Tongue (tissue), 2 donors: Measurements from ENCODE around the gene PGA5. TPM values are rescaled to one million over a fixed set of nuclear protein-coding genes. Genes with fewer than 3 reads are reported as not detected.

Experiments
- DNase-seq: peaks from one replicate; pipeline ENCODE4 v3.0.0-alpha.2; 2015
- total RNA-seq: library from RNA; depleted of rRNA; stranded (reverse); fragments of >200 nt; gene quantifications from one replicate; pipeline ENCODE4 v1.2.3, GENCODE V29; 2014

The PGA5 gene
- total RNA-seq, 1 donor from 2014 or later = not detected

GRCh38 chr11:61267437-61267841 lies 26.5 kb downstream of the PGA5 start:
- DNase-seq = no peak

DNA sequence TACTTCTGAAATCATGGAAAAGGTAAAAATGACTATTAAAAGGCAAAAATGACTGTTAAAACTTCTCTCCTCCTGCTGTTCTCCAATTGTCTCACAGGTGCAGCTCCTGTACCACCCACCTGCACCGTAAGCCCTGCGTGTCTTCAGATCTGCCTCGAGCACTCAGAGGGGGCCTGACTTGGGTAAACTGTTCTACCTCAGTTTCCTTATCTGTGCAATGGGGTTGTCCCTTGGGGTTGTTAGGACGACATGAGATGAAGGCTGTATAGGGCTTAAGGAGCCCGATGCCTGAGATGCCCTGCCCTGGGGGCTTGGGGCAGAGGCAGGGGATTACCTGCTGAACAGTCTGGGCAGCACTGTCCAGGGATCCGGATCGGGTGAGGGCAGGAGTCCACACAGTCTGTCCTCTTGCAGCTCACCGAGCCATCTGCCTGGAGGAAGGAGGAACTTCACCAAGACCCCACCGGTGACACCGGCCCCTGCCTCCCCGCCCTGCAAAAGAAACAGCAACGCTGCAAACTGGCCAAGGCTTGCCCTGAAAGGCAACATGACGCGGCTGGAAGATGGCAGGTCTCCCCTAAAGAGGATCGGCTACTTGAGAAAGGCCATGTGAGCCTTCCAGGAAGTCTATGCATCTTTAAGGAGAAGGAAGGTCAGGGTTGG lies 27.7 kb downstream of the PGA5 start:
- DNase-seq = no peak

GRCh38 chr11:61270354-61271076 lies 29.5 kb downstream of the PGA5 start:
- no peak for DNase-seq

DNA sequence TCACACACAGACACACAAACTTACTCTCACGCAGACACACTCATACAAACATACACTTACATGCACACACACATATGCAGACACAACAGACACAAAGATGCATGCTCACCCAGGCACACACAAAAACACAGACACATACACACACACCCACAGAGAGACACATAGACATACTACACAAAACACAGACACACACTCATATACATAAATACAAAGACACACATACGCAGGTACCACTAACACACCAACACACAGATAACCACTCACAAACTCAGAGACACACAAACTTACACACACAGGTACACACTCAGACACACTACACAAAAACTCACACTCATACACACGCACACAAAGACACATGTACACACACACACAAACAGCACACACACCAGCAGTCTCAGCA lies 31.8 kb downstream of the PGA5 start:
- DNase-seq = no peak

DNA sequence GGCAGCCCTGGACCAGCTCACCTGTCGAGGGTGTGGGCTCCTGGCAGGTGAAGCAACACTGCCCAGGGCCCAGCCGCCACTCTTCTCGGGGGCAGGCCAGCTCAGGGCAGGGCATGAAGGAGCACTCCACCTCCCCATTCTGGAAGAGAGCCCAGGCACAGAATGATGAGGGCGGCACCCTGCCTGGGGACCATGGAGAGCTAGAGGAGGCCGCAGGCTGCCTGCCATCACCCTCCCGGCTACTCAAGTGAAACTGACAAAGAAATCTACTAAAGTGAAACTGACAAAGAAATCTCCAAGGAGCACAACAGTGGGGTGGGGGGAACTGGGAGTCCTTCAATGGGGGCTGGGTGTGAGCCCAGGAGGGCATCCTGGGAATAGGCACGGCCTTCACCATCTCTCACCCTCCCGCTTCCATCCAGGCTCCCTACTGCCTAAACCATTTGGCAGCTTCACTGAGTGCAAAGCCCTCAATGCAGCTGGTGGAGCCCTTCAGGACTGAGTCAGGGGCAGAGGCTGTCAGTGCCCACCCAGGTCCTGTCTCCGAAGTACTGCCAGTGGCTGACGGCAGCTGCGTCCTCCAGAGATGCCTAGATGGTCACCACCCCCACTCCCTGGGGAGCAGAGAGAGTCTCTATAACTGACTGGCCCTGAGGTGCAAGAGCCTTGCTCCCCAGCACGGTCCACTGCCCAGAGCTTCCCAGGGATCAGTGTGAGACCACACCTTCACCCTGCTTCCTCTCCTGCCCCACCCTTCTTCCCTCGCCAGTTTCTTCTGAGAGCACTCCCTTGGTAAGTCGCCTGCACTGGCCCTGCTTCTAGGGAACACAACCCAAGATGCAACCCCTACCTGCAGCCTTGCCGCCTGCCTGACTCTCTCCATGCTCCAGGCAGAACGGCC lies 32.5 kb downstream of the PGA5 start:
- DNase-seq = no peak

DNA sequence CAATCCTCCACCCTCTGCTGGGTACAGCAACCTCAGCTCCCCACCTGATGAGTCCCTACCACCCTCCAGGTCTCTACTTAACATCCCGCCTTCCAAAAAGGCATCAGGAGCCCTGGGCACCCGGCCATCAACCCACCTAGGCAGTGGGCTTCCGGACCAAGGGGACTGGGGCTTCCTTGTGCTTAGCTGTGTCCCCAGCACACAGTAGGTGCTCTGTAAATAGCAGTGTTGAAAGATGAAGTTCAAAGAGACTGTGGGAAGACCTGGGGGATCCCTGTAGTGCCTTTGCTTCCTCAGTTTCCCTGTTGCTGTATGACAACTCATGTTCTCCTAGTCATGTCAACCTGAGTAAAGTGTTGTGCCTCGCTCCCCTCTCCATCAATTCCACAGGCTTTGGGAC lies 33.1 kb downstream of the PGA5 start:
- DNase-seq = no peak

DNA sequence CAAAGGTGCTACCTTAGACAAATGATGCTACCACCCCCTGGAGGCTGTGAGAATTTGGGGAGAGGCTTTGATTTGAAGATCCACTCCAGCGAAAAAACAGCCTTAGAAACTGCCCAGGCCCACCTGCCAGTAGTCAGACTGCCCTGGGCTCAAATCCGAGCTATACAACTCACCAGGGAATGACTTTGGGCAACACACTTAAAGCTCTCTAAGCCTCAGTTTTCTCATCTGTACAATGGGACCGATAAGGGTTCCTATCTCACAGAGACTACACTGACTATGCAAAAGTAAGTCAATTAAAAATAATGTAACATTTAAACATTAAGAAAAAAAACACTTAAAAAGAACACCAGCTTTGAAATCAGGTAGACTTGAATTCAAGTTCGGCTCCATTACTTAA lies 34.2 kb downstream of the PGA5 start:
- no peak for DNase-seq

GRCh38 chr11:61277186-61278000 lies 36.4 kb downstream of the PGA5 start:
- DNase-seq = no peak

- DNase-seq = no peak
Observed at GRCh38 chr11:61278001-61278470, 37.1 kb downstream of the PGA5 start.

GRCh38 chr11:61279934-61280659 lies 39.1 kb downstream of the PGA5 start:
- DNase-seq = no peak

- DNase-seq = no peak
Observed at GRCh38 chr11:61280883-61281580, 40.1 kb downstream of the PGA5 start.

DNA sequence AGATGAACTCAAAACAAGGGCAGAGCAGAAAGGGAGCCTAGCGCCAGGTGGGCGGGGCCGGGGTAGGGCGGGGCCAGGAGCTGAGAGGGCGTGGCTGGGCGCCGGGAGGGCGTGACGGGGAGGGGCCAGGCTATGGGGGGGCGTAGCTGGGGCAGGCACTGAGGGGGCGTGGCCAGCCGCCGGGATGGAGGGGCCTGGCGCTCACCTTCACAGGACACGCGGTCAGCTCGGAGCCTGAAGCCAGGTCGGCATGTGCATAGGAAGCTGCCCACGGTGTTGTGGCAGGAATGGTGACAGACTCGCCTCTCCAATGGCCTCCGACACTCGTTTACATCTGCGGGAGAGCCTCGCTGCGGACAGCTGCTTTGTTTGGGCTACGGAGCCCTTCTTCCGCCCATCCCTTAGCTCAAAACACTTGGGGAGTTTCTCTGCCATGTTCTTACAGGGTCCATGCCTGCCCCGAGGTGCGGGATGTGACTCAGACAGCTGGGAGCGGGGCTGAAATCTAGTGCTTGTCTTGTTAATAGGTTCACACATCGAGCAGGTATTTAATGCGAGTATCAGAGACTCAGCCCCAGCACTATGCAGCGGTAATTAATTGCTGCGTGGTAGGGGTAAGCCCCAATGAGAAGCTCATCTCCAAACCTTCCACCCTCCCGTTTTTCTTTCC lies 40.7 kb downstream of the PGA5 start:
- peak; percentile 63 for DNase-seq

DNA sequence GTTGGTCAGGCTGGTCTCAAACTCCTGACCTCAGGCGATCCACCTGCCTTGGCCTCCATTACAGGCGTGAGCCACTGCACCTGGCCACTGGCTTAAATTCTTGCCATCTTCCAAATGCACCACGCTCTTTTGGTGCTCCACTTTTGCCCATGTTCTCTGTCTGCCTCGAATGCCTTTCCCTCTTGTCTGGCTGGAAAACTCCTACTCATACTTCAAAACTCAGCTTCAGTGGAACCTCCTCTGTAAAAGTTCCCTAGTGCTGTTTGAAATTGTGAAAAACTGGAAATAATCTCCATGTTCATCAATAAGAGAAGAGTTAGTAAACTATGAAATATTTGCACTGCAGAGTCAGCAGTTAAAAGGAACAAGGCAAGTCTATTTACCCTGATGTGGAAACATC lies 42.6 kb downstream of the PGA5 start:
- no peak for DNase-seq

GRCh38 chr11:61287338-61287977 lies 46.5 kb downstream of the PGA5 start:
- no peak for DNase-seq

DNA sequence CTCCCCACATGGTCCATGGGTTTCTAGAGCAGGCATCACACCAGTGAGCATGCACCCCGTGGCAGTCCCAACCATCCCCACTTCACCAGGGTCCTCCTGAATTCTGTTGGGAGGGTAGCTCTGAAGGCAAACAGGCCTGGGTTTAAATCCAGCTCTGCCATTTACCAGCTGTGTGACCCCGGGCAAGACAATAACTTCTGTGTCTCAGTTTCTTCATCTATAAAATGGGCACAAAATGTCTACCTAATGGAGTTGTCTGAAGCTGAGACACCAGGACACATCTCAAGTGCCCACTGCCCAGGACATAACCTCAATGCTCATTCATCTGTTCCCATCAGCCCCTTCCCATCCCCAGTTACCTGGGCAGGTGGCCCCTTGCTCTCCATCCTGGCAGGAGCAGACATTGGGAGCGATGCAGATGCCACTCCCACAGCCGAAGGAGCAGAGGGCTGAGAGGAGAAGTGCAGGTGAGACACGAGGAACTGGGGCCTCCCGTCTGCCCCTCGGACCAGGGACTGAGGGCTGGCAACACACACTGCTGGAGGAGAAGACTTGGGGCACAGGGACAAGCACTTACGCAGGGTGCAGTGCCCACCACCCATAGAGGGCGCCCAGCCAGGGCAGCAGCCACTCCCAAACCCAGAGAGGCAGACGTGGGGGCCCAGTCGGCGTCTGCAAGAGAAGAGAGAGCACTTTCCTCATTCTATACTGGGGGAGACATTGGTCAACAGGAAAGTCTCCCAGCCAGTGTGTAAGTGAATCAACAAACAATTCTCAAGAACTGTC lies 50.1 kb downstream of the PGA5 start:
- no peak for DNase-seq

DNA sequence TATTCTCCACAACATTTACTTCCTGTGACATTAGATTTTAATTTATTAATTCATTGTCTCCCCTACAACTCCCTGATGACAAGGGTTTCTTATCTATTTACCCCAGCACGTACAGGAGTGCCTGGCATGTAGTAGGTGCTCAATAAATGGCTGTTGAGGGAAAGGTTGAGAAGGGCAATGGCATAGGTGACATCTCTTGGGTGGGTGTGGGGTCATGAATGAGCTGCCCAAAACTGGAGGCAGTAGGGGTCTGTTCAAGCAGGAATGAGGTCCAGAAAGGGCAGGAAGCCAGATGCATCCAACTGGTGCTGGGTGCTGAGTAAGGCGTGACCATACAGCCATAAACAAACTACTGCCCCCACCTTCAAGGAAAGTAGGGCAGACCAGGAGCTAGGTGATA lies 51.4 kb downstream of the PGA5 start:
- DNase-seq = no peak

GRCh38 chr11:61293867-61294716 lies 53.1 kb downstream of the PGA5 start:
- peak; percentile 87 for DNase-seq
